Stomach (tissue), 4 donors: ENCODE measurements around the gene ERICH3.

ENCODE experiments used
- CTCF ChIP-seq, 7 experiments: fragments of 450-650 bp in 4 of 7; fragments of 200-600 bp in 3 of 7; sonication (generic) in 3 of 7; IDR thresholded peaks; one replicate each; pipeline ENCODE4 v1.5.1; 2016 to 2019; ENCODE audit warnings: antibody characterized with exemption in 7 of 7, control low read depth in 2 of 7, mild to moderate bottlenecking in 1 of 7
- EP300 ChIP-seq: sonication (generic); formaldehyde crosslinking; IDR thresholded peaks from one replicate; pipeline ENCODE4 v1.6.1; 2017; ENCODE audit warnings: antibody characterized with exemption
- POLR2A ChIP-seq, 4 donors: fragments of 450-650 bp; IDR thresholded peaks; one replicate each; pipeline ENCODE4 v1.6.1; 2016; ENCODE audit warnings: antibody characterized with exemption in 4 of 4, control low read depth in 2 of 4, mild to moderate bottlenecking in 1 of 4, moderate library complexity in 1 of 4

DNA sequence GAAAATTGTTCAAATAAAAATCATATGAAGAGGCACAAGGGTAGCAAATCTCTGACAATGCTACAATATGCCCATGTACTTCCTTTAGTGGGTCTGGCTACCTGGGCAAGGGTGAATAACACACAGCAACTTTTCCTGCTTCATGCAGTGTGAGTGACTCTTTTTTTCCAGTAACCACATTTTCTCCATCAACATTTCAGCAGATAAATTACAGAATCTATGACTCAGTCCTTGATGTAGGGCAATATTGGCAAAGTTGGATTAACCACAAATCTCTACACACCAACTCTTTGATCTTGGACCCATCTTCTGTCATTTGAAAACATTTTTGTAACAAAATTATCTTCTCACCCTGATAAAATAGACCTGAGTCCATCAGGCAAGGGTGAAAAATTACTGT, 31.7 kb downstream of the ERICH3 start:
- TF ChIP-seq CTCF (IDR thresholded peaks at IDR 0.05) (no peak), POLR2A (IDR thresholded peaks at IDR 0.05) (no peak), EP300 (no peak)
